Right lobe of liver (tissue), 6 donors: ENCODE data around the gene NATD1. TPM values are rescaled to one million over a fixed set of nuclear protein-coding genes. Genes with fewer than 3 reads are reported as not detected.
A peak's percentile ranks its signal among the peaks of the same experiment; 100 is the strongest.

ENCODE experiments used
- ATAC-seq, 4 donors: fragments of 200-7000 bp; cut with Tn5 transposase; one replicate each; pipeline ENCODE4 v1.9.1; 2020; ENCODE audit warnings: mild to moderate bottlenecking in 4 of 4, moderate library complexity in 4 of 4
- DNase-seq, 3 donors: peaks; one replicate each; pipeline ENCODE4 v3.0.0-alpha.2; 2020
- H3K27ac ChIP-seq, 3 donors: fragments of 200-600 bp; one replicate each; pipeline ENCODE4 v1.8.0; 2022
- H3K27me3 ChIP-seq, 2 donors: fragments of 200-600 bp; one replicate each; pipeline ENCODE4 v1.8.0; 2022
- H3K36me3 ChIP-seq, 4 donors: fragments of 200-600 bp; sonication (generic) in 1 of 4; one replicate each; pipeline versions ENCODE4 v1.5.1 to v1.8.0; 2017 to 2022; ENCODE audit warnings: control low read depth in 1 of 4
- H3K4me1 ChIP-seq, 4 donors: fragments of 200-600 bp; sonication (generic) in 1 of 4; one replicate each; pipeline versions ENCODE4 v1.5.1 to v1.8.0; 2017 to 2022; ENCODE audit warnings: control low read depth in 1 of 4
- H3K4me3 ChIP-seq, 3 donors: fragments of 200-600 bp; one replicate each; pipeline ENCODE4 v1.8.0; 2022
- H3K9me3 ChIP-seq, 4 donors: fragments of 200-600 bp; sonication (generic) in 1 of 4; one replicate each; pipeline versions ENCODE4 v1.5.1 to v1.8.0; 2017 to 2022; ENCODE audit warnings: control low read depth in 1 of 4
- POLR2A ChIP-seq: fragments of 450-650 bp; IDR thresholded peaks from one replicate; pipeline ENCODE4 v1.6.1; 2017; ENCODE audit warnings: antibody characterized with exemption, mild to moderate bottlenecking
- WGBS: methylation state at CpG from one replicate; pipeline ENCODE4 v1.1.6; 2018; ENCODE audit warnings: low coverage, low lambda C conversion rate; ENCODE audit not compliant: insufficient coverage; ENCODE audit errors: missing lambda C conversion rate; 5-methylcytosine and 5-hydroxymethylcytosine counted together
- intact Hi-C, 2 donors: fragments of 100-400 bp; cut with DNase I; formaldehyde crosslinking; loops; one replicate each; pipeline versions ENCODE4 v1.11.2 to v1.14.1; 2022
- total RNA-seq, 6 experiments: library from RNA; depleted of rRNA in 2 of 6; stranded (reverse); fragments of >200 nt in 2 of 6; fragmentation: NEBNext Ultra II Directional in 3 of 6; extraction: Animal tissue kit (Norgen Biotek cat#: 25700) in 3 of 6; gene quantifications; one replicate each; pipeline versions ENCODE4 v1.1.0 to v1.2.4, GENCODE V29; 2016 to 2023
- TF ChIP-seq, protein P1 (sequence below), 4 donors: fragments of 200-600 bp in 3 of 4; fragments of 450-650 bp in 1 of 4; IDR thresholded peaks; one replicate each; pipeline versions ENCODE4 v1.5.1 to v1.8.0; 2016 to 2022; ENCODE audit warnings: antibody characterized with exemption in 4 of 4, mild to moderate bottlenecking in 2 of 4
- donor health status: DM: no; HTN: yes; CAD: no.
- donor health status: DM: no; HTN: no; CAD: no.
- donor health status: DM: no; HTN: no; CAD: no.
- donor health status: DM: no; HTN: yes; CAD: no.
- donor health status: DM: no; HTN: yes; CAD: no.

The NATD1 gene
- total RNA-seq, 6 experiments from 2014 or later, result 3.3 to 5.5 (median 4.7) TPM

DNA sequence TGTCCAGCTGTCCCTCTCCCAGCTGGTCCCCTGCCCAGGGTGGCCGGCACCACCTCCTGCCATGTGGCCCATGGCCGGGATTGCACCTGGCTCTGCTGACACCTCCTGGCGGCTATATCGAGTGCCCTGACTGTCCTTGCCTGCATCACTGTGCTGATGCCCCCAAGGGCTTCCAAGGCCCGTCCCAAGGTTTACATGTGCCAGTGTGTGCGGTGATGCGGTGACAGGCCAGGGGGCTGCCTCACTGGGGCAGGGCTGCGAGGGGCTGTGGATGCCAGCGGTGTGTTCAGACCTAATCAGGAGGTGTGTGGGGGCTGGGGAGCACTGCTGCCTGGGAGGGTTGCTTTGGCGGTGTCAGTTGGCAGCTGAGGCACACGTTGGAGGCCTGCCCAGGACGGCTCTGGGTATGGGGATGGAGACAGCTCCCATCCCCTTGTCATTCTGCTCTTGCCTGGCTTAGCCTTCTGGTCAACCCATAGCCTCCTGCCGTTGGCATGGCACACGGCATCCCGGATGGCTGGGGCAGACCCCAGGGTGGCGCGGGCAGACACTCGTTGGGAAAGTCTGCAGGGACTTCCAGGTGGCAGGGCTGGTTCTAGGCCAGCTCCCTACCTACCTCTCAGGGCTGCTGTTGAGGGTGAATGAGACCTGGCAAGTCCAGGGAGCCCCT, 36.8 kb upstream of the NATD1 start:
- Histone ChIP-seq H3K36me3 (no peaks in the 10 kb centered on the region), H3K9me3 (no peaks in the 10 kb centered on the region), H3K27me3 (no peaks in the 10 kb centered on the region), H3K4me3 (no peak overlapping the region), H3K27ac (peak overlapping the region in 2 of 3 donors; percentile 93 to 99), H3K4me1 (peaks cover 0 to 42% (median 17%) of the 10 kb centered on the region in 4 donors)
- intact Hi-C loops, result no loop called here
- 30% methylated on average over 9 of the region's 18 CpGs for WGBS
- DNase-seq (peak; percentile 60 to 87 (median 84)), ATAC-seq (peak in 2 of 4 donors; percentile 4 to 6)
- TF ChIP-seq, protein P1, sequence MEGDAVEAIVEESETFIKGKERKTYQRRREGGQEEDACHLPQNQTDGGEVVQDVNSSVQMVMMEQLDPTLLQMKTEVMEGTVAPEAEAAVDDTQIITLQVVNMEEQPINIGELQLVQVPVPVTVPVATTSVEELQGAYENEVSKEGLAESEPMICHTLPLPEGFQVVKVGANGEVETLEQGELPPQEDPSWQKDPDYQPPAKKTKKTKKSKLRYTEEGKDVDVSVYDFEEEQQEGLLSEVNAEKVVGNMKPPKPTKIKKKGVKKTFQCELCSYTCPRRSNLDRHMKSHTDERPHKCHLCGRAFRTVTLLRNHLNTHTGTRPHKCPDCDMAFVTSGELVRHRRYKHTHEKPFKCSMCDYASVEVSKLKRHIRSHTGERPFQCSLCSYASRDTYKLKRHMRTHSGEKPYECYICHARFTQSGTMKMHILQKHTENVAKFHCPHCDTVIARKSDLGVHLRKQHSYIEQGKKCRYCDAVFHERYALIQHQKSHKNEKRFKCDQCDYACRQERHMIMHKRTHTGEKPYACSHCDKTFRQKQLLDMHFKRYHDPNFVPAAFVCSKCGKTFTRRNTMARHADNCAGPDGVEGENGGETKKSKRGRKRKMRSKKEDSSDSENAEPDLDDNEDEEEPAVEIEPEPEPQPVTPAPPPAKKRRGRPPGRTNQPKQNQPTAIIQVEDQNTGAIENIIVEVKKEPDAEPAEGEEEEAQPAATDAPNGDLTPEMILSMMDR (IDR thresholded peaks at IDR 0.05), result peak in 3 of 4 donors; percentile 16 to 33 (median 16)
- TF ChIP-seq POLR2A, result no peak

DNA sequence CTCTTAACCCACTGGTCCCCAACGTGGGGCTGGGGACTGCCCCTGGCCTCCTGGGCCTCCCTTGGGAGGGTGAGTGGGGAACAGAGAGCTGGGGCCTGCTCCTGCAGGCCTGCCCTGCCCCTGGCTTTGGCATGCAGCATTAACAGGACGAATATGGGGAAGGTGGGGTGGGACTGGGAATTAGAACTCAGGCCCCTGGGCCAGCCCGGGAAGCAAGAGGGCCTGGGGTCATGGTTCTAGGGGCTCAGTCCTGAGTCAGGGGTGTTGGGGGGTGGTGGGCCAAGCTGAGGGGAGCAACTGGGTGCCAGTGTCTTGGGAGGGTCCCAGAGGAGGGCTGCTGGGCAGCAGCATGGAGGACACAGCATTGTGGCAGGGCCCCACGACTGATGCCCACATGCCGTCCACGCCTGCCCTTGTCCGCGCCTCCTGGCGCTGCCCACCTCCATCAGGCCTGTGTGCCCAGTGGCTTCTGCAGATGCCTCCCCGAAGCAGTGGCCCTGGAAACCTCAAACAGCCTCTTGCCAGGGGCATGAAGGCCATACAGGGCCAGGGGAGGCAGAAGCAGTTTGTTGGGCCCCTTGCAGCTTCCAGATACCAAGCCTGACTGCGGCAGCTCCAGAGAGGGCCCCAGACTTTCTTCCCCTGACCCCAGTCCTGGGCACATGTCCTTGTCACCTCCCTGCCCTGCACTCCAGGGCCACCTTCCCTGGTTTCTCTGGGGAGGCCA, 36.1 kb upstream of the NATD1 start:
- intact Hi-C loops, result no loop called here
- H3K9me3 ChIP-seq, result no peaks in the 10 kb centered on the region
- H3K27me3 ChIP-seq, result no peaks in the 10 kb centered on the region
- no peaks in the 10 kb centered on the region for H3K36me3 ChIP-seq
- no peak overlapping the region for H3K4me3 ChIP-seq
- ATAC-seq (no peak), DNase-seq (peak in 1 of 3 donors; percentile 23)
- H3K27ac ChIP-seq, result peak overlapping the region; percentile 93 to 99 (median 93)
- TF ChIP-seq, protein P1 (IDR thresholded peaks at IDR 0.05), result no peak
- TF ChIP-seq POLR2A, result no peak
- peaks cover 0 to 42% (median 17%) of the 10 kb centered on the region in 4 donors for H3K4me1 ChIP-seq
- 80% methylated on average over 1 of the region's 11 CpGs for WGBS

DNA sequence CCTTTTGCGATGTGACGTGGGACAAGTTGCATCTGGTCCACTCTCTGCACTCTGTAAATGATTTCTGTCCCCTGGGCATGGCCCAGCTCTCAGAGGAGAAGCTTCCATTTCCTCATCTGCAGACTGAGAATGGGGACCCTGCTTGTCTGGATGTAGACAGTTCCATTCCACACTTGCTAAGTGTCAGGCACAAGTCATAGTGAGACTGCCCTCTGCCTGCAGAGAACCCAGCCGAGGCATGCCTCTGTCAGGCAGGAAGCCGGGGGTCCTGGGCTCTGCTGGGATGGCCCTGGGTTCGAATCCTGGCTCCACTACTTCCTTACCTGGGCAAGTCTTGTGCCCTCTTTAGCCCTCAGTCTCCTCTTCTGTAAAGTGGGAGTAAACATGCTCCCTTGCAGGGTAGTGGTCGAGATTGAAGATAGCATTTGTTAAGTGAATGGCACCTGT, 35.4 kb upstream of the NATD1 start:
- H3K27me3 ChIP-seq, result no peaks in the 10 kb centered on the region
- H3K36me3 ChIP-seq, result no peaks in the 10 kb centered on the region
- H3K27ac ChIP-seq, result peak overlapping the region; percentile 93 to 99 (median 93)
- H3K4me1 ChIP-seq, result peaks cover 0 to 45% (median 17%) of the 10 kb centered on the region in 4 donors
- DNase-seq, result peak in 1 of 3 donors; percentile 27
- intact Hi-C loops, result no loop called here
- WGBS, result 13% methylated on average over 4 of the region's 6 CpGs
- TF ChIP-seq POLR2A, result no peak
- TF ChIP-seq, protein P1 (IDR thresholded peaks at IDR 0.05), result peak in 1 of 4 donors; percentile 7
- peak overlapping the region; percentile 36 to 82 (median 81) for H3K4me3 ChIP-seq
- ATAC-seq, result no peak
- H3K9me3 ChIP-seq, result no peaks in the 10 kb centered on the region

DNA sequence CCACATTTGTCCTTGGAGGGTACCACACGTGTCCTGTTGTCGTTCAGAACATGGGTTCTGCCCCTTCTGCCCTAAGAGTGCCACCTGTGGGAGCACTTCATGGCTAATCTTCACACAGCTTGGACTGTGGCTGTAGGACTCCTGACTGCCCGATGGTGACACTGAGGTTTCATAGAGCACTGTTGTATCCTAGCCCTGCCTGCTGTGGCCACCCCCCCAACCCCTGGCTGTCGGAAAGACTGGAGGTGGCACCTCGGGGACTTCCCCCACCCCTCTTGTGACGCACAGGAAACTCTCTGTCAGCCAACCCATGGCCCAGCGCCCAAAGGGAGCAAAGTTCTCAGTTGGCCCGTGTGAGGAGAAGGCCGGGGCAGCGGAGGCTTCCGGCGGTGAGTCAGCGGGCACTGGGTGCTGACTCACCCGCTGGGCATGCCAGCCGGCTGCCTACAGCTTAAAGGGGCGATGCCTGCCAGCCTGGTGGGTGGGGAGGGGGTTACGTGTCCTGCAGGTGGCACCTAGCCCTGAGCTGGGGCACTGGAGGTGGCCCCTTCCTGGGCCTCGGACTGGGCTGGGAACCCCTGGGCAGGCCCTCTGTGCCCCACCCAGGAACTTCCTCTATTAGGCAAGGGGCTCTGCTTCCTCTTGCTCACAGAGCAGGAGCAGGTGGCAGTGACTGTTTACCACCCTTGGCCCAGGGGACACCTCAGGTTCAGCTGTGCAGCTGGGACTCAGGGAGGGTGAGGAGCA, 34.7 kb upstream of the NATD1 start:
- Histone ChIP-seq H3K4me1 (peaks cover 0 to 47% (median 17%) of the 10 kb centered on the region in 4 donors), H3K4me3 (peak overlapping the region; percentile 81 to 98 (median 82)), H3K36me3 (no peaks in the 10 kb centered on the region), H3K27ac (peak overlapping the region; percentile 93 to 99 (median 96)), H3K27me3 (no peaks in the 10 kb centered on the region), H3K9me3 (no peaks in the 10 kb centered on the region)
- peak; percentile 59 to 69 (median 66) for ATAC-seq
- peak; percentile 96 to 99 (median 98) for DNase-seq
- WGBS, result no CpG with 5 or more reads among the region's 18 CpGs
- TF ChIP-seq POLR2A, result peak; percentile 91
- TF ChIP-seq, protein P1 (IDR thresholded peaks at IDR 0.05), result no peak
- intact Hi-C loops, result no loop called here
